Fibroblast of lung (primary cell): ENCODE results near the gene CNN1. TPM values are rescaled to one million over a fixed set of nuclear protein-coding genes. Genes with fewer than 3 reads are reported as not detected.

Experiments used
- DNase-seq, 2 donors: peaks; one replicate each; pipeline versions ENCODE4 v3.0.0 to v3.0.0-alpha.2; 2010; ENCODE audit warnings: low read depth in 2 of 2
- H2AFZ ChIP-seq: 2 replicates; pipeline ENCODE4 v1.5.1; 2012; ENCODE audit warnings: low read length, control low read depth, inconsistent platforms
- H3K27ac ChIP-seq: 2 replicates; pipeline ENCODE4 v1.5.1; 2011; ENCODE audit warnings: low read length, control low read depth; ENCODE audit not compliant: insufficient read depth
- H3K27me3 ChIP-seq: 2 replicates; pipeline ENCODE4 v1.5.1; 2011; ENCODE audit warnings: mild to moderate bottlenecking, low read length; ENCODE audit not compliant: control insufficient read depth, insufficient read depth
- H3K36me3 ChIP-seq: 2 replicates; pipeline ENCODE4 v1.5.1; 2011; ENCODE audit warnings: low read length; ENCODE audit not compliant: control insufficient read depth, insufficient read depth
- H3K4me1 ChIP-seq: 2 replicates; pipeline ENCODE4 v1.5.1; 2011; ENCODE audit warnings: low read length; ENCODE audit not compliant: control insufficient read depth, insufficient read depth; ENCODE audit errors: extremely low read depth
- H3K4me2 ChIP-seq: 2 replicates; pipeline ENCODE4 v1.5.1; 2011; ENCODE audit warnings: low read length, control low read depth; ENCODE audit not compliant: insufficient read depth; ENCODE audit errors: extremely low read depth
- H3K4me3 ChIP-seq, 4 experiments: fragments of 200-600 bp in 1 of 4; sonication (generic) in 1 of 4; replicated peaks in 1 of 4; 2 replicates each; pipeline ENCODE4 v1.5.1; 2011 to 2016; ENCODE audit warnings: low read length in 4 of 4, low read depth in 3 of 4, mild to moderate bottlenecking in 3 of 4, control low read depth in 2 of 4, inconsistent platforms in 1 of 4, mixed read lengths in 1 of 4; ENCODE audit not compliant: insufficient read depth in 1 of 4; ENCODE audit errors: control extremely low read depth in 1 of 4
- H3K79me2 ChIP-seq: 2 replicates; pipeline ENCODE4 v1.5.1; 2012; ENCODE audit warnings: mild to moderate bottlenecking, low read length, inconsistent platforms; ENCODE audit not compliant: control insufficient read depth, insufficient read depth
- H3K9ac ChIP-seq: 2 replicates; pipeline ENCODE4 v1.5.1; 2011; ENCODE audit warnings: mild to moderate bottlenecking, low read length, control low read depth; ENCODE audit not compliant: insufficient read depth
- H3K9me3 ChIP-seq: 2 replicates; pipeline ENCODE4 v1.5.1; 2012; ENCODE audit warnings: low read depth, low read length; ENCODE audit not compliant: control insufficient read depth, insufficient read depth
- H4K20me1 ChIP-seq: 2 replicates; pipeline ENCODE4 v1.5.1; 2011; ENCODE audit warnings: low read length; ENCODE audit not compliant: control insufficient read depth, insufficient read depth; ENCODE audit errors: extremely low read depth
- CTCF ChIP-seq, 2 donors: IDR thresholded peaks in 1 of 2; conservative IDR thresholded peaks in 1 of 2; 1 replicate in 1 of 2; 2 replicates in 1 of 2; pipeline ENCODE4 v1.5.1; 2011 to 2012; ENCODE audit warnings: low read length in 2 of 2, control low read depth in 1 of 2, inconsistent platforms in 1 of 2, low read depth in 1 of 2, mild to moderate bottlenecking in 1 of 2
- EZH2 ChIP-seq: IDR thresholded peaks from 2 replicates; pipeline ENCODE4 v1.5.1; 2012; ENCODE audit warnings: low read length, control low read depth, mild to moderate bottlenecking; ENCODE audit errors: missing control alignments
- polyA minus RNA-seq: library from RNA; depleted of rRNA, polyadenylated mRNA; stranded (reverse); fragments of >200 nt; gene quantifications from 2 replicates; pipeline ENCODE4 v1.2.3, GENCODE V29; 2011; ENCODE audit warnings: low replicate concordance
- polyA plus RNA-seq, 2 donors: library from polyadenylated mRNA; depleted of rRNA in 1 of 2; stranded (reverse) in 1 of 2; unstranded in 1 of 2; fragments of >200 nt; gene quantifications; 2 replicates each; pipeline ENCODE4 v1.2.1, GENCODE V29; 2011 to 2012; ENCODE audit warnings: missing spikeins in 1 of 2
- total RNA-seq: library from RNA; depleted of rRNA; stranded (reverse); fragments of >200 nt; gene quantifications from 2 replicates; pipeline ENCODE4 v1.2.1, GENCODE V29; 2014

CNN1 gene
- total RNA-seq, result 17.2 and 20.3 TPM in 2 replicates
- polyA plus RNA-seq, result 24.0 and 83.9 TPM in 2 replicates
- 21.5 and 75.0 TPM in 2 replicates for polyA plus RNA-seq (2012)
- polyA minus RNA-seq, result 4.1 and 29.5 TPM in 2 replicates

- H3K9me3 ChIP-seq, result no peaks in the 10 kb centered on the region
- H3K4me2 ChIP-seq, result peak within 1 kb of the TSS; percentile 84
- peaks cover 16% of the 10 kb centered on the region for H3K4me1 ChIP-seq
- peak within 1 kb of the TSS in 3 of 4 experiments; percentile 32 to 55 (median 36) for H3K4me3 ChIP-seq
- H3K27ac ChIP-seq, result peak within 1 kb of the TSS; percentile 38
- DNase-seq, result peak; percentile 39 to 95
- H3K9ac ChIP-seq, result peak within 1 kb of the TSS; percentile 43
- H2AFZ ChIP-seq, result peak within 1 kb of the TSS; percentile 50
- no peaks in the 10 kb centered on the region for H4K20me1 ChIP-seq
- H3K36me3 ChIP-seq, result no peaks in the 10 kb centered on the region
- H3K27me3 ChIP-seq, result no peaks in the 10 kb centered on the region
- TF ChIP-seq CTCF (conservative IDR thresholded peaks at IDR 0.05 in 1 of 2, IDR thresholded peaks at IDR 0.05 in 1 of 2; ENCODE audit: low read depth in 1 of 2, low read length in 2 of 2), result no peak
- no peak for TF ChIP-seq EZH2
- H3K79me2 ChIP-seq, result no peaks in the 10 kb centered on the region
Observed at GRCh38 chr19:11538232-11539036, at the start of gene CNN1. Gene CNN1, plus strand, starts transcription at chr19:11538851. Its CDS starts 77 bp downstream, at chr19:11538928.

DNA sequence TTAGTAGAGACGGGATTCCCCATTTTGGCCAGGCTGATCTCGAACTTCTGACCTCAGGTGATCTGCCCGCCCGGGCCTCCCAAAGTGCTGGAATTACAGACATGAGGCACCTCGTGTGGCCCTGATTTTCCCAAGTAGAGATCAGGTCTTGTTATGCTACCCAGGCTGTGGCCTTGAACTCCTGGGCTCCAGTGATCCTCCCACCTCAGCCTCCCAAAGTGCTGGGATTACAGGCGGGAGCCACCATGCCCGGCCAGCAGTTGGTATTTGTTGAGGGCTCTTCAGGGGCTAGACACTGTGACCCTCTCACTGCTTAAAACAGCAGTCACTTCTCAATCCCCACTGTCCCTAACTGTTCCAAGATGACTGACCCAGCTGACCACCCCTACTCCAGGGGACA lies 49.3 kb upstream of the CNN1 start:
- no peak overlapping the region for H3K27ac ChIP-seq
- TF ChIP-seq CTCF (conservative IDR thresholded peaks at IDR 0.05 in 1 of 2, IDR thresholded peaks at IDR 0.05 in 1 of 2; ENCODE audit: low read depth in 1 of 2, low read length in 2 of 2) (no peak), EZH2 (no peak)

GRCh38 chr19:11494634-11495285 lies 43.9 kb upstream of the CNN1 start:
- DNase-seq, result no peak
- H2AFZ ChIP-seq, result no peak overlapping the region
- H3K9ac ChIP-seq, result no peak overlapping the region

More for the DNA sequence above, 49.3 kb upstream of the CNN1 start:
- no peak overlapping the region for H3K4me3 ChIP-seq
- H4K20me1 ChIP-seq, result no peaks in the 10 kb centered on the region
- no peaks in the 10 kb centered on the region for H3K9me3 ChIP-seq
- peaks cover 2% of the 10 kb centered on the region for H3K36me3 ChIP-seq
- H3K27me3 ChIP-seq, result no peaks in the 10 kb centered on the region
- H3K4me2 ChIP-seq, result no peak overlapping the region
- H3K79me2 ChIP-seq, result no peaks in the 10 kb centered on the region
- H3K9ac ChIP-seq, result no peak overlapping the region
- no peak overlapping the region for H2AFZ ChIP-seq
- no peaks in the 10 kb centered on the region for H3K4me1 ChIP-seq
- no peak for DNase-seq

More at GRCh38 chr19:11494634-11495285, 43.9 kb upstream of the CNN1 start:
- TF ChIP-seq CTCF (conservative IDR thresholded peaks at IDR 0.05 in 1 of 2, IDR thresholded peaks at IDR 0.05 in 1 of 2; ENCODE audit: low read depth in 1 of 2, low read length in 2 of 2) (no peak), EZH2 (no peak)
- H3K9me3 ChIP-seq, result no peaks in the 10 kb centered on the region
- H3K79me2 ChIP-seq, result no peaks in the 10 kb centered on the region
- peaks cover 2% of the 10 kb centered on the region for H3K36me3 ChIP-seq
- no peak overlapping the region for H3K27ac ChIP-seq
- H3K27me3 ChIP-seq, result no peaks in the 10 kb centered on the region
- no peak overlapping the region for H3K4me3 ChIP-seq
- no peak overlapping the region for H3K4me2 ChIP-seq
- no peaks in the 10 kb centered on the region for H4K20me1 ChIP-seq
- H3K4me1 ChIP-seq, result no peaks in the 10 kb centered on the region
